HG02642 (cell line): ENCODE results near the gene CCDC178.

Experiments used
- ATAC-seq: cut with Tn5 transposase; IDR thresholded peaks from one replicate; pipeline ENCODE4 v1.9.1; 2021; ENCODE audit warnings: mild to moderate bottlenecking; ENCODE audit not compliant: unreplicated experiment, poor library complexity

CCDC178 gene

DNA sequence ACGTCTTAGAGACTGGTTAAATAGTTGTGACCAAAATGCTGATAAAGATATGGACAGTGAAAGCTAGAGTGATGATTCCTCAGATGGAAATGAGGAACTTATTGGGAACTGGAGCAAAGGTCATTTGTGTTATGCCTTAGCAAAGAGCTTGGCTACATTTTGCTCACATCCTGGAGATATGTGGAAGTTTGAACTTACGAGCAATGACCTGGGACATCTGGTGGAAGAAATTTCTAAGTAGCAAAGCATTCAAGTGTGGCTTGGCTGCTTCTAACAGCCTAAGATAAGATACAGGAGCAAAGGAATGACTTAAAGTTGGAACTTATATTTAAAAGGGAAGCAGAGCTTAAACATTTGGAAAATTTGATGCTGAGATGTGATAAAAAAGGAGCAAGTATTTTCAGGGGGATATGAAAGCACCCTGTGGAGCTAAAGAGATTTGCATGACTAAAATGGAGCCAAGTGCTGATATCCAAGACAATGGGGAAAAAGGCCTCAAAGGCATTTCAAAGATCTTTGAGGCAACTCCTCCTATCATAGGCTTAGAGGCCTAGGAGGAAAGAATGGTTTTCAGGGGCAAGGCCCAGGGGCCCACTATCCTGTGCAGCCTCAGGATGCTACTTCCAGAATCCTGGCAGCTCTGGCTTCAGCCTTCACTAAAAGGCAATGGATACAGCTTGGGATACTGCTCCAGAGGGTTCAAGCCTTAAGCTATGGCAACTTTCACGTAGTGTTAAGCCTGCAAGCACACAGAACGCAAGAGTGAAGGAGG, 543.6 kb downstream of the CCDC178 start:
- ATAC-seq = no peak

DNA sequence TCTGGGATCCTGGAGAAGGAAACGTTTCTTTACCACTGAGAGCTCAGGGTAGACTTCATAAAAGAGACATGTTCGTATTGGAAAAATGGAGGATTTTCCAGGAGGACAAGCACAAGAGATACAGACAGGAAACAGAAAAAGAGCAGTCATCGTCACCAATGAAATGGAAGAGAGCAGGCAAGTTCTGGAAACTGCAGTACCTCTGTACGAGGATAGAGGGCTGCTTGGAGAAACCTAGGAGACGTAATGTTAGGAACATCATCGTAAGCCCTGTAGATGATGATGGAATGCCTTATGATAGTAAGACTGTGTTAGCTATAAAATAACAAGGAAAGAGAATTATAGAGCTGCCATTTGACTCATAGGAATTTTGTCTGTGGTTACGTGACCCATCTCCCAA, 546.6 kb downstream of the CCDC178 start:
- ATAC-seq = no peak

DNA sequence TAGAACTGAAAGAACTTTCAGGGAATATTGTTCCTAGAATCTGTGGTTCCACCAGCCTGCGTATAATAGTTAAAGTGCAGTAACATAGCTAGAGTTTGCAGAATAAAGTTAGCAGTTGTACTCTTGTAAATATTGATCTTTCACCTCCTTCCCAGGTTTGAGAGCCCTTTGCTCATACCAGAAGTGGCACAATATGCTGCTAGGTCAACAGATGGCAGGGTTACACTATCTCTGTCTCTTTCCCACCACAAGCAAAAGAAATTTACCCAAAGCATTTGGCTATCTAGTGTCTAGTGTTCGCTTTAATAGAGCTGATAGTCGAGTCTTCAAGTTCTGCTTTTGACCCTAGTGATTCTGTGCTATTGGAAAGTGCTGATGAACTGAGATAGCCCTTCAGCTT, 548.7 kb downstream of the CCDC178 start:
- no peak for ATAC-seq

DNA sequence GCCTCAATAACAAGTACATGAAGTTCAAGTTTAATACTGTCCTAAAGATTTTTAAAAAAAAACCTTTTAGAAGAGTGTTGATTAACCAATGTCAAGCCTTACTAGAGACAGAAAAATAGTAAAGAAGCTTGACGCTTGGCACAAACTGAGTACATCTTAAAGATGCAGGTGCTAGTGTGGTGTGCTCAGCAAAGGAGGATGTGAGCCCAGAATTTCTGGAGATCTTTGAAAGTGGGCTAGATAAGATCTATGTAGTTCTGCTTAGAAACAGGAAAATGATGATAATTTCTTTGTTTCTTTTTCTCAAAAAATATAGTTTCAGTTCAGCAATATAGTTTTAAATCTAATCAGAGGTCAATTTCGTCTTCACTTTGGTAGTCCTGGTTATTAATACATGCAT, 549.4 kb downstream of the CCDC178 start:
- no peak for ATAC-seq

DNA sequence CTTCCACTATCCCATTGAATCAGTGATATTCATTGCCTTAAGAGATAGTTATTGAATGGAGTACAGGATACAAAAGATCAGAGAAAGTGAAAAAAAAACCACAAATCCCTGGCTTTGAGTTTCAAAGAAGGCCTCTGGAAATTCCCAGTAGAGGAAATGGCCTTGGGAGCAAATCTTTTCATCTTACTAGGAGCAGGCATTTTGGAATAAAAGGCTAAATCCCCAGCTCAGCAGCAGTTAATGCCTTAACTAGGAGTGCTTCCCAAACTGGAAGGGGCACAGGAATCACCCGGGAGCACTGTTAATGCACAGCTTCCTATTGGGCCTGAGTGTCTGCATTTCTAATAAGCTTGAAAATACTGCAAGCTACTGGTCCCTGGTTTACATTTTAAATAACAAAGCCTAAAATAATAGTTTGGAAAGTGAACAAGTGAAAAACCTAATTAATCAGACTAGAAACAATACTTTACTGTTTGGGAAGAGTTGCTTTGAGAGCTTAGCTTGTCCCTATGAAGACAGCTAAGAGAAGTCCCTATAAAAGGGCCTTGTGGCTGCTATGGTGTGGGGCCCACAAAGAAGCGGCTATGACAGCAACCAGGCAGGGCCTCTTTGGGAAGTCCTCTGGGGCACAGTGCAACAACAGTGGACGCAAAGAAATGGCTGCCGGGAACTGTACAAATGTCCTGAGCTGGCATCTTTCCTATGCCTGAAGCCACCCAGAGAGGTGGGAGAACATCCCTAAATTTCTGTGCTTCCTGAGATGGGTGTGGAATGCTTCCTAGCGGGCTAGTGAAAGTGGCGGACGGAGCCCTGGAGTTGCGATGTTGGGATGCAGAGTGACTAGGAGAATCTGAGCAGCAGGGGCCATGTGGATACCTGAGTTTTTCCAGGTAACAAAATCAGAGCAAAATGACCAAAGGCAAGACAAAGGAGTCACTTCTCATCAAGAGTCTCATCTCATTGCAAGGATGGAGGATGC, 550.6 kb downstream of the CCDC178 start:
- ATAC-seq = no peak

DNA sequence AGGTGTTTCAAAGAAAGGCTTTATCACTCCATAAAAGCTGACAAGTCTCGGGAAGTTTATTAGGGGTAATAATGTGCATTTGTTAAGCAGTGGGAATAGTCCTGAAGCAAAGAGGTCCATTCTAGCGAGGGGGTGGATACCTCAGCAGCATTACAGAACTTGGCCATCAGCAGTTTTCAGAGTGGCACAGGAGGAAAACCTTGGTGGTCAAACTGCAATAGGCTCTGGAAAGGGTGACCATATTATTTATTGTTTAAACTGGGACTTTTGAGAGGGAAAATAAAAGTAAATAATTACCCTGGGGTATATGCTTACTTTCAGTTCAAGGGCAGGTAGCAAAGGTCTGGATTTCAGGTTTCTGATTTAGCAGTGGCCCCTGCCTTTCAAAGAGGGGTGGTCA, 552.2 kb downstream of the CCDC178 start:
- no peak for ATAC-seq
